ENCODE data around the gene SRP9.

The SRP9 gene

DNA sequence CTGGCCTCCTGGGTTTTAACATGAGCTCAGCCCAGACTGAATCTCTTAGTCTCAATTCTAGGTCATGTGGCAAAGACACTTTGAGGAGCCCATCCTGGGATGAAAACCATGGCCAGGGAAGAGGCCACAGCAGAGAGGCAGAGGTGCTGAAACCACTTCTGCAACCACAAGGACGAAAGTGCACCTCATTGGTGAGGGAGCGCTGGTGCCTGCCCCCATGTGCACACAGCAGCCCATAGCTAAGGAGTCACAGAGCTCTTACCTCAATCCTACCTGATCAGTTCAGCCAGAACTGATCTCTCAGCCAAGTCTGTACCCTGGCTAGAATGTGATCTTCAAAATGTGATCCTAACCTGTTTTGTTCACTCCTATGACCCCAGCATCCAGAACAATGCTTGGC, 32.9 kb upstream of the SRP9 start:
- H3K27ac ChIP-seq (ENCODE audit: low read depth in 2 of 2, low read length in 2 of 2): no peak overlapping the region
- peaks cover 0 to 6% of the 10 kb centered on the region in 2 donors for H3K4me1 ChIP-seq (ENCODE audit: control insufficient read depth in 2 of 2, insufficient read depth in 2 of 2, low read length in 2 of 2)
- no peaks in the 10 kb centered on the region for H3K9me3 ChIP-seq (ENCODE audit: control insufficient read depth in 2 of 2, low read length in 2 of 2)
- no peaks in the 10 kb centered on the region for H3K27me3 ChIP-seq (ENCODE audit: control insufficient read depth in 2 of 2, insufficient read depth in 2 of 2, low read length in 2 of 2)
- H3K9ac ChIP-seq (ENCODE audit: low read depth in 1 of 2, low read length in 2 of 2): no peak overlapping the region
- no peaks in the 10 kb centered on the region for H3K36me3 ChIP-seq (ENCODE audit: control insufficient read depth in 2 of 2, insufficient read depth in 2 of 2, low read length in 2 of 2)
- H3K4me3 ChIP-seq (ENCODE audit: low read length in 2 of 2): no peak overlapping the region

DNA sequence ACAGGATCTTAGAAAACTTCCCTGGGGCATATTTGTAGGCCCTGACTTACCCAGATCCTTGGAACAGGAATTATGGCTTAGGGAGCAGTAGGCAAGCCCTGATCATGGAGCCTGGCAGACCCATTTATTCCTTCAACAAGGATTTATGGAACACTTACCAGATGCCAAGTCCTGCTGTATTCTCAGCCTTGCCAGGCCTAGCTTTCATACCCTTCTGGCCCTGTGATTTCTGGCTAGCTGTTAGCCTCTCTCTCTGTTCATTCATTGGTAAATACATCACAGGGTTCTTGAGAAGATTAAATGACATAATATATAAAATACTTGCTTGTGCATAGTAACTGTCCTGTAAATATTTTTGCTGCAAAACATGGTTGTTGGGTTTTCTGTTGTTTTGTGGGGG, 32.4 kb upstream of the SRP9 start:
- no peak overlapping the region for H3K27ac ChIP-seq (ENCODE audit: low read depth in 2 of 2, low read length in 2 of 2)
- H3K36me3 ChIP-seq (ENCODE audit: control insufficient read depth in 2 of 2, insufficient read depth in 2 of 2, low read length in 2 of 2): no peaks in the 10 kb centered on the region
- H3K9ac ChIP-seq (ENCODE audit: low read depth in 1 of 2, low read length in 2 of 2): no peak overlapping the region
- no peak overlapping the region for H3K4me3 ChIP-seq (ENCODE audit: low read length in 2 of 2)
- H3K27me3 ChIP-seq (ENCODE audit: control insufficient read depth in 2 of 2, insufficient read depth in 2 of 2, low read length in 2 of 2): no peaks in the 10 kb centered on the region
- no peaks in the 10 kb centered on the region for H3K9me3 ChIP-seq (ENCODE audit: control insufficient read depth in 2 of 2, low read length in 2 of 2)
- peaks cover 0 to 6% of the 10 kb centered on the region in 2 donors for H3K4me1 ChIP-seq (ENCODE audit: control insufficient read depth in 2 of 2, insufficient read depth in 2 of 2, low read length in 2 of 2)

DNA sequence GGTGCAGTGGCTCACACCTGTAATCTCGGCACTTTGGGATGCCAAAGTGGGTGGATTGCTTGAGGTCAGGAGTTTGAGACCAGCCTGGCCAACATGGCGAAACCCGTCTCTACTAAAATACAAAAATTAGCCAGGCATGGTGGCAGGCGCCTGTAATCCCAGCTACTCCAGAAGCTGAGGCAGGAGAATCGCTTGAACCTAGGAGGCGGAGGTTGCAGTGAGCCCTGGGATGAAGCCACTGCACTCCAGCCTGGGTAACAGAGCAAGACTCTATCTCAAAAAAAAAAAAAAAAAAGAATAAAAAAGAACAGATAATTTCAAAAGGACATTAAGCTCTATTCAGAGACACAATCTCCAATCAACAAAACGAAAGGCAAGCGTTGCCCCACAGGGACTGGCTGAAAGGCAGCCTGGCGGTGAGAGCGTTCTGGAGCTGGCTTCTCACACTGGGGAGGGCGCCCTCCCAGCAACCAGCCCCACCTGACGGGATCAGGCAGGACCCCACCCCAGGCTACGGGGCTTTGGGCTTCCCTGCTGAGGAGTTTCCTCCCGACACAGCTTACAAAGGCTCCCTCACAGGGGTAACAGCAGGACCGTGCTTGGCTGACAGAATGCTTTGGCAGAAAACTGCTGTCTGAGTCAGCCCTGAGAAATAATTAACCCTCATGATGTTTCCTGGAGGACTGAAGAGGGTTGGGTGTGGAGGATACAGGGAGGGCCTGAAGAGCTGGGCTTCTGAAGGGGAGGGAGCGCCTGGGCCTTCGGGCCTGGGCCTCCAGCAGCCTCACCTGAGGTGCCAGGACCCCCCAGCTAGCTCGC, 31.1 kb upstream of the SRP9 start:
- H3K27ac ChIP-seq (ENCODE audit: low read depth in 2 of 2, low read length in 2 of 2): peak overlapping the region; percentile 83 to 87
- H3K9ac ChIP-seq (ENCODE audit: low read depth in 1 of 2, low read length in 2 of 2): peak overlapping the region; percentile 82 to 92
- H3K4me1 ChIP-seq (ENCODE audit: control insufficient read depth in 2 of 2, insufficient read depth in 2 of 2, low read length in 2 of 2): peaks cover 0 to 8% of the 10 kb centered on the region in 2 donors
- H3K27me3 ChIP-seq (ENCODE audit: control insufficient read depth in 2 of 2, insufficient read depth in 2 of 2, low read length in 2 of 2): no peaks in the 10 kb centered on the region
- H3K9me3 ChIP-seq (ENCODE audit: control insufficient read depth in 2 of 2, low read length in 2 of 2): no peaks in the 10 kb centered on the region
- peak overlapping the region; percentile 68 to 82 for H3K4me3 ChIP-seq (ENCODE audit: low read length in 2 of 2)
- no peaks in the 10 kb centered on the region for H3K36me3 ChIP-seq (ENCODE audit: control insufficient read depth in 2 of 2, insufficient read depth in 2 of 2, low read length in 2 of 2)

DNA sequence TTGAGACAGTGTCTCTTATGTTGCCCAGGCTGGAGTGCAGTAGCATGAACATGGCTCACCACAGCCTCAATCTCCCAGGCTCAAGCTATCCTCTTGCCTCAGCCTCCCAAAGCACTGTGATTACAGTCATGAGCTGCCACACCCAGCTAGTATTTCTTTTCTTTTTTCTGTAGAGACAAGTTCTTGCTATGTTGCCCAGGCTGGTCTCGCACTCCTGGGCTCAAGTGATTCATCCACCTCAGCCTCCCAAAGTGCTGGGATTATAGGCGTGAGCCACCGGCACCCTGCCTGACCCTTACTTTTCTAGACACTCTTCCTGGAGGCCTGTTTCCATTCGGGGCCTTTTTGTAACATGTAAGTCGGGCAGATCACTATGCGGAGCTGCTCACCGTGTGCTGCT, 30.1 kb upstream of the SRP9 start:
- Histone ChIP-seq H3K36me3 (ENCODE audit: control insufficient read depth in 2 of 2, insufficient read depth in 2 of 2, low read length in 2 of 2) (no peaks in the 10 kb centered on the region), H3K27me3 (ENCODE audit: control insufficient read depth in 2 of 2, insufficient read depth in 2 of 2, low read length in 2 of 2) (no peaks in the 10 kb centered on the region), H3K27ac (ENCODE audit: low read depth in 2 of 2, low read length in 2 of 2) (no peak overlapping the region), H3K4me3 (ENCODE audit: low read length in 2 of 2) (no peak overlapping the region), H3K9me3 (ENCODE audit: control insufficient read depth in 2 of 2, low read length in 2 of 2) (no peaks in the 10 kb centered on the region), H3K4me1 (ENCODE audit: control insufficient read depth in 2 of 2, insufficient read depth in 2 of 2, low read length in 2 of 2) (peaks cover 0 to 8% of the 10 kb centered on the region in 2 donors), H3K9ac (ENCODE audit: low read depth in 1 of 2, low read length in 2 of 2) (no peak overlapping the region)

DNA sequence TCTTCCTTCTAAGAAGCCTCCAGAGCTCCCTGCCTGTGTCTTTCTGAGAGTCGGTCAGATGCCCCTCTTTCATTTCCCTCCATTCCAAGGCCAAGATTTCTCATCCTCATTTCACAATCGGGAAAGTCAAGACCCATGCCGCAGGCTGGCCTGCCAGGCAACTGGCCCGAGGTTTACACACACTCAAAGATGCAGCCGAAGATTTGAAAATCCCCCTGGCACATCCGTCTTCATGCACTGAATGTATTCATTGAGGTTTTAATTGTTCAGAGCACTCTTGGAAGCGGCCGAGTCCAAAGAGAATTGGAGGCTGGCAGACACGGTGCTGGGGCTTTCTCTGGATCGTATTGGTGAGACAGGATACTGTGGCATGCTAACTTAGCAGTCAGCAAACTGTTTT, 29.1 kb upstream of the SRP9 start:
- Histone ChIP-seq H3K4me3 (ENCODE audit: low read length in 2 of 2) (no peak overlapping the region), H3K9ac (ENCODE audit: low read depth in 1 of 2, low read length in 2 of 2) (no peak overlapping the region), H3K4me1 (ENCODE audit: control insufficient read depth in 2 of 2, insufficient read depth in 2 of 2, low read length in 2 of 2) (peaks cover 0 to 8% of the 10 kb centered on the region in 2 donors), H3K36me3 (ENCODE audit: control insufficient read depth in 2 of 2, insufficient read depth in 2 of 2, low read length in 2 of 2) (no peaks in the 10 kb centered on the region), H3K27ac (ENCODE audit: low read depth in 2 of 2, low read length in 2 of 2) (no peak overlapping the region), H3K27me3 (ENCODE audit: control insufficient read depth in 2 of 2, insufficient read depth in 2 of 2, low read length in 2 of 2) (no peaks in the 10 kb centered on the region), H3K9me3 (ENCODE audit: control insufficient read depth in 2 of 2, low read length in 2 of 2) (no peaks in the 10 kb centered on the region)

DNA sequence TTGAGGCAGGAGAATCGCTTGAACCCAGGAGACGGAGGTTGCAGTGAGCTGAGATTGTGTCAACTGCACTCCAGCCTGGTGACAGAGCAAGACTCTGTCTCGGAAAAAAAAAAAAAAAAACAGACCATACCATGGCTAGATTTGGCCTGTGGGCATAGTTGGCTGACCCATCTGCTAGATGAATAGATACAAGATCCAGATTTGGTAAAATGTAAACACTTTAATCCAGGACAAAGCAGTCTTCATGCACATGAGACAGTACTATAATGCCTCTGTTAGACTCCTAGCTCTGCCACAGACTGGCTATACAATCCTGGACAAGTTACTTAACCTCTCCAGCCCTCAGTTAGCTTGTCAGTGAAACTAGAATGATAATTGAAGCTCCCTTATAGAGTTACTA, 27.9 kb upstream of the SRP9 start:
- Histone ChIP-seq H3K9me3 (ENCODE audit: control insufficient read depth in 2 of 2, low read length in 2 of 2) (no peaks in the 10 kb centered on the region), H3K36me3 (ENCODE audit: control insufficient read depth in 2 of 2, insufficient read depth in 2 of 2, low read length in 2 of 2) (no peaks in the 10 kb centered on the region), H3K4me1 (ENCODE audit: control insufficient read depth in 2 of 2, insufficient read depth in 2 of 2, low read length in 2 of 2) (peaks cover 0 to 8% of the 10 kb centered on the region in 2 donors), H3K27me3 (ENCODE audit: control insufficient read depth in 2 of 2, insufficient read depth in 2 of 2, low read length in 2 of 2) (no peaks in the 10 kb centered on the region), H3K4me3 (ENCODE audit: low read length in 2 of 2) (no peak overlapping the region), H3K9ac (ENCODE audit: low read depth in 1 of 2, low read length in 2 of 2) (no peak overlapping the region), H3K27ac (ENCODE audit: low read depth in 2 of 2, low read length in 2 of 2) (no peak overlapping the region)

DNA sequence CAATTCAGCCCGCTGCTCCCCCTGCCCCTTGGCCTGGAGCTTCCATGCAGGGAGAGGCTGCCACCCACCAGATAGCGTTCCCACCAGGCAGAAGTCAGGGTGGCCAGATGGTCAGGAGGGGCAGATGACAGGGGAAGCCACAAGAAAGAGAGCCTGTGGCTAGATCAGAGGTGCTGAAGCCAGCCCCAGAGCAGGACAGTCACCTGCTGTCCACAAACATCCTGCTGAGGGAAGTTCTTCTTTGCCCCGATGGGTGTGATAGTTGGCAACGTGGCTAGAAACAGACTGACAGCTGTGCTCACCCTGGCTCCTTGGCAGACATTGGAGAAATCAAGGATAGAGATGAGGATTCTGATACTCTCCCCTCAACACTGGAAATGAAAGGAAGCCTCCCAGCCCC, 27.2 kb upstream of the SRP9 start:
- Histone ChIP-seq H3K27ac (ENCODE audit: low read depth in 2 of 2, low read length in 2 of 2) (no peak overlapping the region), H3K4me3 (ENCODE audit: low read length in 2 of 2) (no peak overlapping the region), H3K9me3 (ENCODE audit: control insufficient read depth in 2 of 2, low read length in 2 of 2) (no peaks in the 10 kb centered on the region), H3K4me1 (ENCODE audit: control insufficient read depth in 2 of 2, insufficient read depth in 2 of 2, low read length in 2 of 2) (peaks cover 0 to 12% of the 10 kb centered on the region in 2 donors), H3K36me3 (ENCODE audit: control insufficient read depth in 2 of 2, insufficient read depth in 2 of 2, low read length in 2 of 2) (no peaks in the 10 kb centered on the region), H3K9ac (ENCODE audit: low read depth in 1 of 2, low read length in 2 of 2) (no peak overlapping the region), H3K27me3 (ENCODE audit: control insufficient read depth in 2 of 2, insufficient read depth in 2 of 2, low read length in 2 of 2) (no peaks in the 10 kb centered on the region)

DNA sequence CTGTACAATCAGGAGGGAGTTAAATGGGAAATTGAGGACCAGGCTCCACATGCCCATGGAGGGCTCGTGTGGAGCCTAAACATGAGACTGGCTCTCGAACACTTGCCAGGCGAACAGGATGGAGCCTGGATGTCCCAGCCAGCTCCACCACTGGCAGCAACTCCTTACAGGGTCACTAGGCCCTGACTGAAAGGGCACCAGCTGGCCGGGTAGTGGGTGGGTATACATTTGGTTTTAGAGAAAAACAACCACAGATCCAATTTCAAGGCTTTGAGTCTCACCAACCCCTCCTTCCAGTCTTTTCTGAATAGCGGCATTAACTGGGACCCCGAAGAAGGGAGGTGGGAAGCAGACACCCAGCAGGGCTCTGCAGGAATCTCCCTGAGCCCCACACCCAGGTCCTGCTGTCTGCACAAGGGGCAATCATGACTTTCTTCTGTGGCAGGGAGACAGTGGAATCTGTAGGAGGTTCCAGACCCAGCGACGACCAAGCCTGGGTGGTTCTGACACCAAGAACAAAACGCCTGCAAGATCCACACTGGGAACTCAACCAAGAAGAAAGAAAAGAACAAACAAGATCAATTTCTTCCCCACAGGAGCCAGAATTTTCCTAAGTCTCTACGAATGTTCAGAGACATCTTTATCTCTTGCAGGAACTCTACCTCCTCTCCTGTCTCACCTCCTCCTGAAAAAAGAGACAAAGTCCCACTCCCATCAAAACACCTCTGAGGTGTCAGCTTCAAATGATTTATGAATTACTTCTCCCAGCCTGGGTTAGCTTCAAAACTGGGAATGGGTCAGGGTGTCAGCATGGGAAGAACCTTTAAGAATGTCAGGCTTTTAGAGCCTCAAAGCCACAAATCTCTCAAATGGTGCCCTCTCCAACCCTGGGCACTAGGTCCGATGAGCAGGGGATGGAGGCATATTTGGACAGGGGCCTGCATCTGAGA, 26.5 kb upstream of the SRP9 start:
- Histone ChIP-seq H3K4me3 (ENCODE audit: low read length in 2 of 2) (no peak overlapping the region), H3K27me3 (ENCODE audit: control insufficient read depth in 2 of 2, insufficient read depth in 2 of 2, low read length in 2 of 2) (no peaks in the 10 kb centered on the region), H3K9me3 (ENCODE audit: control insufficient read depth in 2 of 2, low read length in 2 of 2) (no peaks in the 10 kb centered on the region), H3K36me3 (ENCODE audit: control insufficient read depth in 2 of 2, insufficient read depth in 2 of 2, low read length in 2 of 2) (no peaks in the 10 kb centered on the region), H3K9ac (ENCODE audit: low read depth in 1 of 2, low read length in 2 of 2) (no peak overlapping the region), H3K27ac (ENCODE audit: low read depth in 2 of 2, low read length in 2 of 2) (no peak overlapping the region), H3K4me1 (ENCODE audit: control insufficient read depth in 2 of 2, insufficient read depth in 2 of 2, low read length in 2 of 2) (peaks cover 0 to 12% of the 10 kb centered on the region in 2 donors)

DNA sequence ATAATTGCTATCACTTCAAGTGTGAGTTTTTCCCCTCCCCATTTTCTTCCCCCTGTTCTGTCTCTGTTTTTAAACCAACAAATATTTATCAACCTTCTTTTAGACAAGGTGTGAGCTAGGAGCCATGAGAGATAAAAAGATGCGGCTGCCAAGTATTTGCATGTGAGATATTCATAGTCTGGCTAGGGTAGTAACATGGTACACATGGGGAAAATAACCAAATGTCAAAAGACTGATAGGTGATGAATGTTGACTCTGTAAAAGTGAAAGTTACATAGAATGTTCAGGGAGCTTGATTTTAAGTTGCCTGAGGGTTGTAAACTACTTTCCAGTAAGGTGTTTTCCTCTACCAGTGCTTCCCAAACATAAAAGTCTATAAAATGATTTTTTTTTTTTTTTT, 25.4 kb upstream of the SRP9 start:
- Histone ChIP-seq H3K27me3 (ENCODE audit: control insufficient read depth in 2 of 2, insufficient read depth in 2 of 2, low read length in 2 of 2) (no peaks in the 10 kb centered on the region), H3K36me3 (ENCODE audit: control insufficient read depth in 2 of 2, insufficient read depth in 2 of 2, low read length in 2 of 2) (no peaks in the 10 kb centered on the region), H3K9ac (ENCODE audit: low read depth in 1 of 2, low read length in 2 of 2) (no peak overlapping the region), H3K9me3 (ENCODE audit: control insufficient read depth in 2 of 2, low read length in 2 of 2) (no peaks in the 10 kb centered on the region), H3K27ac (ENCODE audit: low read depth in 2 of 2, low read length in 2 of 2) (no peak overlapping the region), H3K4me3 (ENCODE audit: low read length in 2 of 2) (no peak overlapping the region), H3K4me1 (ENCODE audit: control insufficient read depth in 2 of 2, insufficient read depth in 2 of 2, low read length in 2 of 2) (peaks cover 0 to 6% of the 10 kb centered on the region in 2 donors)

Measured in mucosa of rectum (tissue), 2 donors.